Ovary (tissue), 3 donors: ENCODE results near the gene LGALS3BP.

ENCODE experiments used
- CTCF ChIP-seq, 3 donors: fragments of 450-650 bp in 2 of 3; fragments of 200-600 bp in 1 of 3; IDR thresholded peaks; one replicate each; pipeline versions ENCODE4 v1.5.1 to v1.8.0; 2016 to 2022; ENCODE audit warnings: antibody characterized with exemption in 3 of 3, mild to moderate bottlenecking in 1 of 3
- POLR2A ChIP-seq: fragments of 450-650 bp; IDR thresholded peaks from one replicate; pipeline ENCODE4 v1.6.1; 2017; ENCODE audit warnings: antibody characterized with exemption, mild to moderate bottlenecking, moderate library complexity
- donor health status: DM: no; HTN: no; CAD: no.

- TF ChIP-seq CTCF (IDR thresholded peaks at IDR 0.05) (no peak), POLR2A (no peak)
These were observed 19.9 kb downstream of the LGALS3BP start for GRCh38 chr17:78959803-78960202.
